GM15510 (cell line): ENCODE results near the gene AHSG.

ENCODE experiments used
- POLR2A ChIP-seq: IDR thresholded peaks from 3 replicates; pipeline ENCODE4 v1.6.1; 2011; ENCODE audit warnings: borderline replicate concordance; ENCODE audit not compliant: insufficient read length; ENCODE audit errors: extremely low read depth

The AHSG gene

GRCh38 chr3:186589856-186590579 lies 22.8 kb upstream of the AHSG start:
- TF ChIP-seq POLR2A = no peak

GRCh38 chr3:186590580-186591295 lies 22.1 kb upstream of the AHSG start:
- TF ChIP-seq POLR2A = no peak

DNA sequence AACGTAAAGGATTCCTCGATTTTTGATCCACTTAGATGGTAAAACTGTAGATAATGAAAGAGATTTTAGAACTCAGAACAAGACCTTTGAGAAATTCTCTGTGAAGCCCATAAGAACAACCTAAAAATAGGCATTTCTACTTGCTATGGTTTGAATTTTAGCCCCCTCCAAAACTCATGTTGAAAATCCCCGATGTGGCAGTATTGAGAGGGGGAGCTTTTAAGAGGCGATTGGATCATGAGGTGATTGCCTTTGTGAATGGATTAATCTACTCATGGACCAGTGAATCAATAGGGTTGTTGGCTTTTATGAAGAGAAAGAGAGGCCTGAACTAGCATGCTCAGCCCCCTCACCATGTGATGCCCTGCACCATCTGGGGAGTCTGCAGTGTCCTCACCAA lies 20.2 kb upstream of the AHSG start:
- TF ChIP-seq POLR2A = no peak

DNA sequence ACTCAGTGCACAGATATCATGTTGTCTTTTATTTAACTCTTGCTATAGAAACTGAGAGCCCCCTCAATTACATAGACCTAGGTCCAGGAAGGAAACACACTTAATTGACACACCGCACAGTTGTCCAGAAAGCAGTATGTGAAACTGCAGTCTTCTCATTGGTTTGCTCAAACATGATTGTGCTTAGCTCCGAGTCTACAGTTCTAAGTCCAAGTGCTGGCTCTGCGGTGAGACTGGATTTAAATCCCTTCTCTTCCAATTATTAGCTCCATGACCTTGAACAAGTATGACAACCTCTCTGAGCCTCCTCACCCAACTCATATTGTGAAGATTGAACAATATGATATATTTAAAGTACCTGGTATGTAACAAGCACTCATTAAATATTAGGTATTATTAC lies 19.0 kb upstream of the AHSG start:
- TF ChIP-seq POLR2A = no peak

DNA sequence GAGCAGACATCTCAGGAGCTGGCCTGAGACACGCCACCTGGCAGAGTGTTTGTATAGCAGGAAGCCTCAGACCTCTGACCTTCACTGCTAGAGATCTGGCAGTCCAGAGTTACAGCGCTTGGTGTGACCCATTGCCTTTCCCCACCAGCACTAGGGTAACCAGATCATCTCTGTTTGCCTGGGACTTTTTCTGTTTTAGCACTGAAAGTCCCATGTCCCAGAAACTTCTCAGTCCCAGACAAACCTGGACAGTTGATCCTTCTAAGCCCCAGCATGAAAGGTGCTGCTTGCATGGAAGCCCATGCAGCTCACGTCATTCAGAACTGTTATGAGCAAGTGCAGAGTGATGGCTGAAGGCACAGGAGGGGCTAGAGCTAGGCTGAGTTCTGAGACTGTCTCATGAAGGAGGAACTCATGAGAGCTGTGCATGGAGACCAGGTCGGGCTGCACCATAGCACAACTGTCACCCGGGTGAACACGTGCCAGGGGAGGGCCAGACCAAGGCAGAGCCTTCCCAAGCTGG lies 18.2 kb upstream of the AHSG start:
- no peak for TF ChIP-seq POLR2A

- no peak for TF ChIP-seq POLR2A
Observed at GRCh38 chr3:186596568-186597287, 16.1 kb upstream of the AHSG start.

GRCh38 chr3:186598108-186598784 lies 14.6 kb upstream of the AHSG start:
- TF ChIP-seq POLR2A = no peak

- no peak for TF ChIP-seq POLR2A
Observed at GRCh38 chr3:186598794-186599141, 14.1 kb upstream of the AHSG start.

DNA sequence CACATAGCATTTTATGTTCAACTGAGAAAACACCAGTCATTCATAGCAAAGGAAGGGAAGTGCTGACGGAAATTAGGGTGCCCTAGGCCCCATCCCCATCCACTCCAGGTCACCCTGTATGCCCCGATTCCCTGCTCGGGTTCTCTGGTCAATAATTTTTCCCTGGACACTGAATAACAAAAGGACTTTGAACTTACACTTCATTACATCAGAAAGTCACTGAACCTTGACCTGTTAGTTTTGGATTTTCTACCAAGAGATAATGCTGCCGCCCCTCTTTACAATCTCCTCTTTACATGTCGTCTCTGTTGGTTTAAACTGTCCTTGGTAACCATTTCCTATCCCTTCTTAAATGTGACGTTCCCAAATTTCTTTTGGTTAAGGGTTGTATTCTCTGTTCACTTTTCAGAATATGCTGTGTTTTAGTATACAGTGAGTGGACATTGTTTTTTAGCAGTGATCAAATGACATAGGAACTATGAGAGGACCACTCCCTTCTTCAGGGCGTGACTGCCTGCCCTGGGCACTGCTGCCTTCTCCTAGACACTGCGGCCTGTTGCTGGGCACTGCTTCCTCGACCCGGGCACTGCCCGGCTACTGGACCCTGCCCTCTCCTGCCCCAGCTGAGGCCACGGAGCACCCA lies 13.6 kb upstream of the AHSG start:
- no peak for TF ChIP-seq POLR2A

- no peak for TF ChIP-seq POLR2A
Observed at GRCh38 chr3:186599785-186600166, 13.1 kb upstream of the AHSG start.

DNA sequence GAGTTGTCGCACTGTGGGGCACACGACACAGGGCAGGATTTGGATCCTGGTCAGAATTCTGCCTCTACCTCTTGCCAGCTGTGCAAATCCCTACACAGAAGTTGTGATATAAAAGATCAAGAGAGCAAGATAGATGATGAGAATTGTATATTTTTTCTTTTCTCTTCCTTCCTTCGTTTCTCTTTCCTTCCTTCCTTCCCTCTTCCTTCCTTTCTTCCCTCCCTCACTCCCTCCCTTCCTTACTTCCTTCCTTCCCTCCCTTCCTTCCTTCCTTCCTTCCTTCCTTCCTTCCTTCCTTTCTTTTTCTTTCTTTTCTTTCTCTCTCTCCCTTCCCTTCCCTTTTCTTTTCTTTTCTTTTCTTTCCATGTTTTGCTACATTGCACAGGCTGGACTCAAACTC lies 12.0 kb upstream of the AHSG start:
- TF ChIP-seq POLR2A = no peak

DNA sequence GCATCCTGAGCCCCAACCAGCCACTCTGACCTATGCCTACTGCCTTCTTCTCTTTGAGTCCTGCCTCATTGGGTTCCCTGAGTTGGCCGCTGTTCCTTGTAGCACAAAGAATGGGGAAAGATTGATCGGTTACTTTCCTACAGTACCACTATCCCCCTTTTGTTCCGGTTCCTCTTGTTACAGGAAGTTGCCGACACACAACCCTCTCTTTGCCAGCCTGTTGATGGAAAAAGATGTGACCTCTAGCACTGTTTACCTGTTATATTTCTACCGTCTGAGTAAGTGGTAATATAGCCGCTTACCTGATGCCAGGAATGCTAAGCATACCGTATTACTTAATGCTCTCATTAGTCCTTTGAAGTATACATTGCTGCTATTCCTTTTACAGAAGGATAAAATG lies 9.7 kb upstream of the AHSG start:
- no peak for TF ChIP-seq POLR2A

GRCh38 chr3:186605078-186605477 lies 7.8 kb upstream of the AHSG start:
- TF ChIP-seq POLR2A = no peak

GRCh38 chr3:186605561-186606545 lies 7.0 kb upstream of the AHSG start:
- no peak for TF ChIP-seq POLR2A

GRCh38 chr3:186608624-186609215 lies 4.1 kb upstream of the AHSG start:
- no peak for TF ChIP-seq POLR2A
